GM15510 (cell line): ENCODE data around the gene LAMA1.

ENCODE experiments used
- POLR2A ChIP-seq: IDR thresholded peaks from 3 replicates; pipeline ENCODE4 v1.6.1; 2011; ENCODE audit warnings: borderline replicate concordance; ENCODE audit not compliant: insufficient read length; ENCODE audit errors: extremely low read depth

The LAMA1 gene

GRCh38 chr18:7117390-7118355 lies at the start of gene LAMA1:
Gene LAMA1 (minus strand): TSS chr18:7117797. CDS start chr18:7117720, 77 bp downstream.
- TF ChIP-seq POLR2A: no peak

- no peak for TF ChIP-seq POLR2A
Measured at GRCh38 chr18:7165846-7166393, 48.3 kb upstream of the LAMA1 start.

DNA sequence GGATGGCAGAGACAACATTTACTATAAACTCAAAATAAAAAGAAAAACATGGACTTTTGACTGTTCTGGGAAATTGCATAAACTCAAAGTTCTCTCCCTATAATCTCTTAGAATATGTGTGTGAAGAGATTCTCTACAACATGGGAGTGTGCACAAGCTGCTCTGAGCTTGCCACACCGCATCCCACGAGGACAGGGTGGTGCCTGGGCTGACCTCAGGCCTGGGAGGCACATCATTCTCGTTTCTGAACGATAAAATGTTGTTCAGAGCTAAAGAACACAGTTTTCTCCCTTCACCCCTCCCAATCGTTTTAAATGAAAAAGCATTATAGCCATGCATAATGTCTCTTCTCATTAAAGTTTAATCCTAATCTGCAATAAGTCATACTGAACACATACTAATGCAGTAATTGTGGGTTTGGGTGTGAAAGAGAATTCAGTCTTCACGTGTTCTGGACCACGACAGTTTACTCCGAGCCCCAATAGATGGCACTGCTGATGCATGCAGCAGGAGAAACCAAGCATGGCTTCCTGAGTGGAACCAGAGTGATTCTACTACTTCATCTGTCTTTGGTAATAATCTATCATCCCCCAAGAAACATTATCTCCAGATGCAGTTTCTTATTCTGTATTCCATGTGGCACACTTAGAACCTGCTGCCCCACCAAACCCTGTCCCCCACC lies 46.9 kb upstream of the LAMA1 start:
- no peak for TF ChIP-seq POLR2A

- TF ChIP-seq POLR2A: no peak
Measured at GRCh38 chr18:7158216-7158615, 40.6 kb upstream of the LAMA1 start.

DNA sequence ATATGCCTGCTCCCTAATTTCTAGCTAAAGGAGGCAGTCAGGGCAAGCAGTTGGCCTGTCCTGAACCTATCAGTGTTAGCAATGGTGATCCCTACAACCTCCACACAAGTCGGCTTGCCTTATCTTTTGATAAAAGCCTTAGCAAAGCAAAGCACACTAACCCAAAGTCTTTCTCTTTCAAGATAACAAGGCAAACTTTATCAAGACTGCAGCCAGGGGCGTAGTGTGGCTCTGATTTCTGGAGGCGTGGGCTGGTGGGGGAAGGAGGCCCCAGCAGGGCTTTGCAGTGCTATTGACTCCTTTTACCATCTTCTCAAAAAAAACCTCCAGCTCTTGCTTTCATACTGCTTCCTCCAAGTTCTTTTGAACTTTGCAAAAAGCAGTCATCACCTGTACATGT lies 40.2 kb upstream of the LAMA1 start:
- TF ChIP-seq POLR2A: no peak

- TF ChIP-seq POLR2A: no peak
Measured at GRCh38 chr18:7155887-7156286, 38.3 kb upstream of the LAMA1 start.

GRCh38 chr18:7155092-7155491 lies 37.5 kb upstream of the LAMA1 start:
- no peak for TF ChIP-seq POLR2A

DNA sequence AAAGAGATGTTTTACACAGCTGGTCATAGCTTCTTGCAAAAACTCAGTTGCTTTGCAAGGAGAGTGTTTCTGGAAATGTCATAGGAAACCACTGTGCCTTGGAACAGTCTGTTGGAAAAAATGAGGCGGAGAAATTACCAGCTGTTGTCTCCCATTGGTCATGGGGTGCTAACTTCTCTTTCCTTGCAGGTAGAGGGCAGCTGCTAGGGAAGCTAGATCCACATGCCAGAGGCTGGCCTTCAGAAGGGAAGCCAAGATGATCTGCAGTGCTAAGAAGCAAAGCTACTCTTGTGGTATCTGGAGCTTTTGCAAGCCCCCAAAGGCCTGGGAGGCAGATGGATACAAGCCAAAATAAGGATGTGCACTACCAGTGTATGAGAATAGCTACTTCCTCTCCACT lies 34.8 kb upstream of the LAMA1 start:
- TF ChIP-seq POLR2A: no peak

- TF ChIP-seq POLR2A: no peak
Measured at GRCh38 chr18:7147399-7147798, 29.8 kb upstream of the LAMA1 start.

- no peak for TF ChIP-seq POLR2A
Measured at GRCh38 chr18:7146067-7146466, 28.5 kb upstream of the LAMA1 start.

DNA sequence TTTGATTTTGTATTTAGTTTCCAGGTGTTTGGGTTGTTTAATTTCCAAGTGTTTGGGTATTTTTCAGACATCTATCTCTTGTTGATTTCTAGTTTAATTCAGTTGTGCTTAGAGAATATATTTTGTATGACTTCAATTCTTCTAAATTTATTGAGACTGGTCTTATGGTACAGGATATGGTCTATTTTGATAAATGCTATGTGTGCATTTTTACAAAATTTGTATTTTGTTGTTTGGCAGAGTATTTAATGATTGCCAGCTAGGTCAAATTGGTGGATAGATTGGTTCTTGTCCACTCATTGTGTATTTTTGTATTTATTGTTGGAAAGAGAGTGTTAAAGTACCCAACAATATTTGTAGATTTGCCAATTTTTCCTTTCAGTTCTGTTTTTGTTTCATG lies 23.7 kb upstream of the LAMA1 start:
- no peak for TF ChIP-seq POLR2A

DNA sequence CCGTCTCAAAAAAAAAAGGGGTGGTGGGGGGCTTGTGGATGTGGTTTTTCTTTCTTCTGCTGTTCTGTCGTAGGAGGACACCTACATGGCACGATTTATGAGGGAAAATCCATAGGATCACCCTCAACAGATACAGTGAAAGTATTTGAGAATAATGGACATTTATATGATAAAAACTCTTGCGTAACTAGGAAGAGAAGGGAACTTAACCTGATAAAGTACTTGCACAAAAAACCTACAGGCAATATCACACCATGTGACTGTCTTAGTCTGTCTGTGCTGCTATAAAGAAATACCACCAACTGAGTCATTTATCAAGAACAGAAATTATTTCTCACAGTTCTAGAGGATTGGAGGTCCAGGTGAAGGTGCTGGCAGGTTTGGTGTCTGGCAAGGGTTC lies 21.8 kb upstream of the LAMA1 start:
- TF ChIP-seq POLR2A: no peak

DNA sequence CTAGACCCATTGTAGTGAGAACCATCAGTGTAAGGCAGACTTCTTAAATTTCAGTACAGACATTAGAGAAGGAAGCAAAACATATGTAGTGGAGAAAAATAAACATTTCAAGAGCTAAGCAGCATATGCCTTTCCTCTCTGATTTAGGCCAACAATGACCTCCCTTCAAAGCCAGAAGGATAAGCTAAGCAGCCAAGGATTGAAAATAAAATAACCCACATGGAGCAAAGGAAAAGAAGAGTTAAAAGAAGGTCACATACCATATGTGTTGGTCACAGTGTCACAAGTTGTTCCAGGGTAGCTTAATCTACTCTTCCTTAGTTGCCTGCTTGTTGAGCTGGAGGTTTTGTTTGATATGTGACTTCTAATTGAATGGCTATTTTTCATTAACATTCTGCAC lies 15.6 kb upstream of the LAMA1 start:
- no peak for TF ChIP-seq POLR2A

DNA sequence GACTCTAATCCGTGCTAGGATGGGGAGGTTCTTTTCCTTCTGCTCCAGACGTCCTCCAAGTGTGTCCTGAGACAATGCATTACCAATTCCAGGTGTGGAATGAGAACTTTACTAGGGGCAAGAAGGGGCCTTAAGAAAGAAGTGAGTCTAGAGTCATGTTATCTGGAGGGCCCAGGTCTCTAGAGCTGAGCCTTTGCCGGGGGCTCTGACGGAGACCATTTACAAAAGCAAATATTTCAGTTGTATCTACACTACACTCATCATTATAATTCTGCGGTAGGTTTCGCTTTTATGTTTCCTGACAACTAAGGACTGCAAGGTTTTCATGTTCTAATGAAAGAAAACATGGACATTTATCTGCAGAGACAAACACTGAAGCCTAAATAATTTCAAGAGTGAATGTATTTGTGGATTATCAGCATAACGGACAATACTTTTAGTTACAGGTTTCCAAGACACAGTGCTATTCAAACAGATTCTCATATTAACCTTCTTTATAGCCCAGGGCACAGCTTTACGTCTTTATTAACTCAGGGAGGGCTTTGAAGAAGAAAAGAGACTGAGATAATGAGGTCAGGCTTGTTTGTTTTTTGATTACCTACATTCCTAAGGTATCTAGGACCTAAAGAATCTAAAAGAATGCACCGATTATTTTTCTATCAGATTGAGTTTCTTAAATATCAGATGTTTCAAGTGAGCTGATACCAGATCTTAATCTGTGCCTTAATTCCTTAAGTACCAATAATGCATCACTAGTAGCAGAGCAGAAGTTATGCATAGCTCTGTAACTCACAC lies 15.0 kb upstream of the LAMA1 start:
- no peak for TF ChIP-seq POLR2A

- no peak for TF ChIP-seq POLR2A
Measured at GRCh38 chr18:7122376-7122775, 4.8 kb upstream of the LAMA1 start.
